Myocyte (in vitro differentiated cells): ENCODE results near the gene SPAG6. TPM values are rescaled to one million over a fixed set of nuclear protein-coding genes. Genes with fewer than 3 reads are reported as not detected.
A peak's percentile ranks its signal among the peaks of the same experiment; 100 is the strongest.
"Not testable (repeated sequence)": the region's sequence is repeated elsewhere in the genome, so short reads cannot be mapped to it uniquely, and the experiment has no call there.

Experiments used
- DNase-seq: peaks from one replicate; pipeline ENCODE4 v3.0.0-alpha.2; 2012; ENCODE audit warnings: low read depth
- polyA plus RNA-seq: library from polyadenylated mRNA; unstranded; fragments of >200 nt; gene quantifications from one replicate; pipeline ENCODE4 v1.2.1, GENCODE V29; 2012; ENCODE audit warnings: missing spikeins
- total RNA-seq: library from RNA; depleted of rRNA; stranded (reverse); fragments of >200 nt; gene quantifications from 2 replicates; pipeline ENCODE4 v1.2.3, GENCODE V29; 2014

Gene SPAG6
- not detected in 2 replicates for total RNA-seq
- polyA plus RNA-seq, result not detected

- no peak for DNase-seq
Measured at GRCh38 chr10:22345301-22346095, at the start of gene SPAG6. Gene SPAG6 (plus strand): TSS chr10:22345496. CDS start chr10:22345612, 116 bp downstream.

- no peak for DNase-seq
Measured at GRCh38 chr10:22301193-22301592, 44.1 kb upstream of the SPAG6 start.

DNA sequence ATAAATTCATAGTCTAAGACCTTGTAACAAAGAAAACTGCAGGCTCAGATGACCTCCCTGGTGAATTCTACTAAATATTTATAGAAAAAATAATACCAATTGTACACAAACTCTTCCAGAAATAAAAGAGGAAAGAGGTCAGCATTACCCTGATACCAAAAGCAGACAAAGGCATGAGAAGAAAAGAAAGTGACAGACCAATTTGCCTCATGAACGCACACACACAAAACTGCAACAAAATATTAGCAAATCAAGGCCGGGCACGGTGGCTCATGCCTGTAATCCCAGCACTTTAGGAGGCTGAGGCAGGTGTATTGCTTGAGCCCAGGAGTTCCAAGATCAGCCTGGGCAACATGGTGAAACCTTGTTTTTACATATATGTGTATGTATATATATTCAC, 41.8 kb upstream of the SPAG6 start:
- no peak for DNase-seq

- DNase-seq, result no peak
Measured at GRCh38 chr10:22305721-22306120, 39.6 kb upstream of the SPAG6 start.

DNA sequence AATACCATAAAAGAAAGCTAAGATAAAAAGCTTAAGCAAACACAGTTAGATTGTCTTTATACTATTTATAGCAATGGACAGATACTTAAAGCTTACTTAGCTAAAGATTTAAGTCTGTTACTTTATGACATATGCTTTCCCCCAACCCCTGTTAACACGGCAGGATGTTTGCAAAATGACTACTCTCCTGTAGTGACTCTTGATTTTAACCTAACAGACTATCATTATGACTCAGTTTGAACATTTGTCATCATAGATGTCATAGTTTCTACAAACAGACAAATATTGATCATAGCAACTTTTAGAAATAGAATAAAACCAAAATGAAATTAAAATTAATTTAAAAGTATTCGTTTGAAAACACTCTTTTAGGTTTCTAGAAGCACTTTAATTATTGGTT, 36.9 kb upstream of the SPAG6 start:
- DNase-seq, result no peak

DNA sequence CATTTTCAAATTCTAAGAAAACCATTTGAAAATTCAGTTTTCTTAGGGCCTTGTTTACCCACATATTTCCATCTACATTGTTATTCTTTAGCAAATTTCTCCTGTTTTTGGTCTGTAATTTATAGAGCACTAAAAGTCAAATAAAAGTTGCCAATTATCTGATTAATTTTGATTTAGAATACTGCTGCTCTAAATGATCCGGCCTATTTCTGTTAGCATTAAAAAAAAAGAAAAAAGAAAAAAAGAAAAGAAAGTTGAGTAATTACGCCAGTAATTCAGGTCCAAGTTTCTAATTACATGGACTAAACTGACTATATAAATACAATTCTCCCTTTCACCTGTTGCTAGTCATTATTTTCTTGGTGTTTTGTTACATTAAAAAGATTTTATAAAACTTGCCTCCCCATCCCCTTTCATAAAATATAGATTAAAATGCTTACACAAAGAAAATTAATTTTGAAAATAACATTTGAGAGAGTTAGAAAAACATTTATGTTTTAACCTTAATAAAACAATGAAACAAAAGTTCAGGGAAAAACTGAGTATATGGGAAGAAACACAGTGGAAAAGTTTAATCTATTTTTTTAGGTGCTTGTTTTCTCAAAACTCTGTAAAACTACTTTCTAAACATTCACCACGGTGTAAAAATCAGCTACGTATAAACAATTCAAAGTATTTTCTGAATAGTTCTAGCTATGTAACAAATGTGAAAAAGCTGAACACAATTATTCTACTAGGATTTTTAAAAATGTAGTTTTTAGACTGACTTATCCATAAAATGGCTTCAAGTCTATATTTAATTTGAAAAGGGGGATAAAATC, 35.9 kb upstream of the SPAG6 start:
- DNase-seq, result no peak

- DNase-seq, result not testable (repeated sequence)
Measured at GRCh38 chr10:22310012-22310411, 35.3 kb upstream of the SPAG6 start.

DNA sequence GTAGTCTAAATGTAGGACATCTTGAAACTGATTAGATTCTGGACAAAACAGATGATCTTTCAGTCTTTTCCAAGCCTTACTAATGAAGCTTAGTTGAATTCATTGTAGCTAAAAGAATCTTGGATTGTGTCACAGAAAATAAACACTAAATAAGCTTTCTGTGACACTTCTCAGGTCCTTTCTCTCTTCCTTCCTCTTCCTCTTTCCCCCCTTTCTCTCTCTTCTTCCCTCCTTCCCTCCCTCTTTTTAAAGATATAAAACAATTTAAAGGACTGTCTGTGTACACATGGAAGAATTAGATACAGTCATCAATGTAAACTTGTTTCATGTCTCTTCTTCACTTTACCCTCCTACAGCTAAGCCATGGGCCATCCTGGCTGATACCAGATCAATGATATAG, 34.4 kb upstream of the SPAG6 start:
- DNase-seq, result no peak

DNA sequence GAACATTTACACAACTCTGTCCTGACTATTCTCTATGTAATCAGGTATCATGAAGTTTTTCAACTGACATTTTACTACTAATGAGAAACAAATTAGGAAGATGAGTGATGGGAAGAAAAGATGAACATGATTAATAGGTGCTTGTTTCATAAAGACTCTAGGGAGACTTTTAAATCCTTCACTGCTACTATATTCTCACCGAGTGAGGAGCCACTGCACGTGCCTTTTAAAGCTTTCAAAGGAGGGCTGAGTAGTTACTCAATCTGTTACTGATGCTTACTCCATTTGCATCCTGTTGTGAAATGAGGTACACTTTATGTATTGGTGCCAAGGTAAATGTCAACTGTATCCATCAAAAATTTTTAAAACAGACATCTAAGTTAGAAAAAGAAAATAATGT, 30.4 kb upstream of the SPAG6 start:
- DNase-seq, result no peak

DNA sequence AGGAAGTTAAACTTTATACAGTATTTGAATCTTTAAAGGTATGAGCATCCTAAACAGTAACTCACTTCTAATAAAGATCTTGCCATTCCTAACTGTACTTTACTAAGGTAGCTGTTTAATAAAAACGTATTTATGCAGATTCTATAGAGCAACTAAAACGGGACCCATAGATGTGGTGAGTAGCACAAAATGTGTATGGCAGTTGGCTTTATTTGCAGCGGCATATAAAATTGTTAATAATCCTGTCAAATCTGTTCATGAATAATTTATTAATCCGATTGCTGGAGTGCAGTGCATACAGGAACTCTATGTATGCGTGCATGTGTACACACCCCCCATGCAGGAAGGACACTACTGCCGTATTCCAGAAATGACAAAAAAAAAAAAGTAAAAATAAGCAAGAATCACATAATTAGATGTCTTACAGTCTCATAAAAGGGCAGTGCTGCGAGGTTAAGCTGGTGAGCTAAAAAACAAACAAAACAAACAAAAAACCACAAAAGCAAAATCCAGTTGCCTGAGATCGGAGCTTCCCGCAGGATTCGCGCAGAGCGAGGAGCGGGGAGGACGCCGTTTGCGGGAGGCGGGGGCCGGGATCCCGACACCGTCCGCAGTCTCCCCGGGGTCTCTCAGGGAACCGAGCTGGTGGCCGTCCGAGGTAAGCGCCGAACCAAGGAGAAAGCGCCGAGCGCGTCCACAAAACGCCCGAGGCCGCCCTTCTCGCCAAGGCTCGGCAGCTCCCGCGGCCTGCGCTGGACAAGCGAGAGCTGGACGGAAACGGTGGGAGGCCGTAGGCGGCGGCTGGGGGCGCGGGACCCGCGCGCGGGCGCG, 29.6 kb upstream of the SPAG6 start:
- DNase-seq, result no peak

- peak; percentile 92 for DNase-seq
Measured at GRCh38 chr10:22316286-22317075, 28.8 kb upstream of the SPAG6 start, which contains the start of gene COMMD3. Gene COMMD3 (plus strand): TSS chr10:22316388. CDS start chr10:22316418, 30 bp downstream.

GRCh38 chr10:22317076-22317370, 28.3 kb upstream of the SPAG6 start:
- no peak for DNase-seq

GRCh38 chr10:22317771-22318565, 27.3 kb upstream of the SPAG6 start:
- DNase-seq, result no peak

GRCh38 chr10:22318772-22319171, 26.5 kb upstream of the SPAG6 start:
- DNase-seq, result no peak

DNA sequence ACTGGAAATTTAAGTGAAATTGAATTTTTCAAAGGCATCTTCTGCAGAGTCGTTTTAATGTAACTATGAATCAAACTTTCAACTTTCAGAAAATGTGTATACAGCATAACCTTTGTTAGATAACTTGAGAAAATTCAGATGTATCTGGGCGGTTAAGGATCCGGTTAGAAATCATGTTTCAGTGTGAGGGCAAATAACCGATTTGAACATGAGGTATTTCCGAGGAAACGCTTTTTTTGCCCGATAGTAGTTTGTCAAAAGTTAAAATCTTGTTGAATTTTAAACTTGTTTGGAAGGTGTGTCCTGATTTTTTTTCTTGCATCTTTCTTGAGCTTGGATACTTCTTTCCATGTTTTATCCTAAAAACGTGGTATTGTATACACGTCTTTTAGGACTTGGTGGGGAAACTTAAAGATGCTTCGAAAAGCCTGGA, 25.7 kb upstream of the SPAG6 start:
- DNase-seq, result no peak

GRCh38 chr10:22319980-22320558, 25.2 kb upstream of the SPAG6 start:
- DNase-seq, result no peak

- DNase-seq, result peak; percentile 89
Measured at GRCh38 chr10:22320591-22321155, 24.6 kb upstream of the SPAG6 start, which contains the start of gene BMI1. Gene BMI1 (plus strand): TSS chr10:22321099. CDS start chr10:22326450, 5,351 bp downstream.

- peak; percentile 71 for DNase-seq
Measured at GRCh38 chr10:22321156-22321923, 24.0 kb upstream of the SPAG6 start.
